CD4-positive, alpha-beta T cell treated with Interleukin-15 for 1 hour (primary cell): ENCODE results near the gene FAM151A.
"Not testable (repeated sequence)": the region's sequence is repeated elsewhere in the genome, so short reads cannot be mapped to it uniquely, and the experiment has no call there.

Source experiments
- DNase-seq: peaks from one replicate; pipeline ENCODE4 v3.0.0-alpha.2; 2020

FAM151A gene

GRCh38 chr1:54636461-54637446 is 13.4 kb upstream of the FAM151A start:
- DNase-seq = not testable (repeated sequence)

- not testable (repeated sequence) for DNase-seq
Observed at GRCh38 chr1:54635804-54636203, 12.5 kb upstream of the FAM151A start.

- no peak for DNase-seq
Observed at GRCh38 chr1:54627196-54627595, 3.9 kb upstream of the FAM151A start.

- DNase-seq = no peak
Observed at GRCh38 chr1:54624466-54625464, 1.4 kb upstream of the FAM151A start.

GRCh38 chr1:54619749-54620148 is 3.6 kb downstream of the FAM151A start:
- DNase-seq = no peak

GRCh38 chr1:54615531-54616279 is 7.6 kb downstream of the FAM151A start:
- no peak for DNase-seq

- no peak for DNase-seq
Observed at GRCh38 chr1:54614563-54614962, 8.8 kb downstream of the FAM151A start.

- DNase-seq = no peak
Observed at GRCh38 chr1:54614024-54614423, 9.3 kb downstream of the FAM151A start.

GRCh38 chr1:54611621-54612020 is 11.7 kb downstream of the FAM151A start:
- no peak for DNase-seq

- no peak for DNase-seq
Observed at GRCh38 chr1:54610601-54611580, 12.4 kb downstream of the FAM151A start.

GRCh38 chr1:54610048-54610447 is 13.3 kb downstream of the FAM151A start:
- DNase-seq = no peak

- DNase-seq = no peak
Observed at GRCh38 chr1:54609301-54609921, 13.9 kb downstream of the FAM151A start.

- no peak for DNase-seq
Observed at GRCh38 chr1:54608566-54609230, 14.6 kb downstream of the FAM151A start.

GRCh38 chr1:54607821-54608565 is 15.3 kb downstream of the FAM151A start:
- DNase-seq = no peak

- no peak for DNase-seq
Observed at GRCh38 chr1:54606990-54607325, 16.4 kb downstream of the FAM151A start.

GRCh38 chr1:54606096-54606989 is 17.0 kb downstream of the FAM151A start:
- DNase-seq = no peak

- no peak for DNase-seq
Observed at GRCh38 chr1:54604572-54605370, 18.6 kb downstream of the FAM151A start.

- no peak for DNase-seq
Observed at GRCh38 chr1:54604051-54604450, 19.3 kb downstream of the FAM151A start.
